Bronchial smooth muscle cell (primary cell): ENCODE measurements around the gene NFATC4. TPM values are rescaled to one million over a fixed set of nuclear protein-coding genes. Genes with fewer than 3 reads are reported as not detected.

Experiments
- total RNA-seq: library from RNA; depleted of rRNA; stranded (reverse); fragments of >200 nt; gene quantifications from 2 replicates; pipeline ENCODE4 v1.2.1, GENCODE V29; 2014

The NFATC4 gene
- 74.6 and 97.9 TPM in 2 replicates for total RNA-seq

GRCh38 chr14:24367514-24368211 lies at the start of gene NFATC4:
TSS of gene NFATC4 (plus strand) at chr14:24368184. CDS start at chr14:24368341, 157 bp downstream.

GRCh38 chr14:24334431-24335291 lies 33.3 kb upstream of the NFATC4 start, which contains the start of gene ADCY4:
TSS of gene ADCY4 (minus strand) at chr14:24335071. CDS start at chr14:24334652, 419 bp downstream.

GRCh38 chr14:24339284-24340151 lies 28.5 kb upstream of the NFATC4 start, which contains the start of gene RIPK3:
TSS of gene RIPK3 (minus strand) at chr14:24339991. CDS start at chr14:24339826, 165 bp downstream.

GRCh38 chr14:24398653-24399446 lies 30.9 kb downstream of the NFATC4 start, which contains the start of gene NYNRIN:
TSS of gene NYNRIN (plus strand) at chr14:24399003. CDS start at chr14:24399247, 244 bp downstream.

Other genes with a start within 250 kb of the NFATC4 start
- 0.16 TPM in 1 of 2 replicates, not detected in the other for gene FITM1, start 237.5 kb upstream of the NFATC4 start, total RNA-seq
- 93.1 and 102 TPM in 2 replicates for gene PSME1, start 232.0 kb upstream of the NFATC4 start, total RNA-seq
- gene EMC9, start 226.6 kb upstream of the NFATC4 start, total RNA-seq = 11.9 and 13.9 TPM in 2 replicates
- 60.0 and 106 TPM in 2 replicates for gene PSME2, start 221.6 kb upstream of the NFATC4 start, total RNA-seq
- 22.2 and 25.8 TPM in 2 replicates for gene RNF31, start 220.7 kb upstream of the NFATC4 start, total RNA-seq
- gene IRF9, start 206.9 kb upstream of the NFATC4 start, total RNA-seq = 101 and 116 TPM in 2 replicates
- gene REC8, start 196.1 kb upstream of the NFATC4 start, total RNA-seq = 0.77 and 1.4 TPM in 2 replicates
- gene IPO4, start 179.4 kb upstream of the NFATC4 start, total RNA-seq = 24.0 and 24.3 TPM in 2 replicates
- 50.9 and 54.5 TPM in 2 replicates for gene TM9SF1, start 172.7 kb upstream of the NFATC4 start, total RNA-seq
- gene TSSK4, start 162.5 kb upstream of the NFATC4 start, total RNA-seq = 0.16 TPM in 1 of 2 replicates, not detected in the other
- gene CHMP4A, start 154.7 kb upstream of the NFATC4 start, total RNA-seq = 18.6 and 23.8 TPM in 2 replicates
- 15.3 and 17.8 TPM in 2 replicates for gene MDP1, start 152.1 kb upstream of the NFATC4 start, total RNA-seq
- 277 and 335 TPM in 2 replicates for gene NEDD8, start 135.8 kb upstream of the NFATC4 start, total RNA-seq
- gene GMPR2, start 135.3 kb upstream of the NFATC4 start, total RNA-seq = 118 and 120 TPM in 2 replicates
- gene TINF2, start 125.6 kb upstream of the NFATC4 start, total RNA-seq = 36.6 and 48.1 TPM in 2 replicates
- 0.16 and 0.86 TPM in 2 replicates for gene TGM1, start 105.0 kb upstream of the NFATC4 start, total RNA-seq
- 16.9 and 18.7 TPM in 2 replicates for gene RABGGTA, start 96.6 kb upstream of the NFATC4 start, total RNA-seq
- 11.2 and 14.7 TPM in 2 replicates for gene DHRS1, start 68.4 kb upstream of the NFATC4 start, total RNA-seq
- gene NOP9, start 68.3 kb upstream of the NFATC4 start, total RNA-seq = 13.4 and 13.9 TPM in 2 replicates
- gene CIDEB, start 60.2 kb upstream of the NFATC4 start, total RNA-seq = 1.3 and 1.4 TPM in 2 replicates
- 1.9 and 2.7 TPM in 2 replicates for gene LTB4R2, start 58.0 kb upstream of the NFATC4 start, total RNA-seq
- gene LTB4R, start 56.7 kb upstream of the NFATC4 start, total RNA-seq = 0.94 and 1.1 TPM in 2 replicates
- 1.4 and 9.3 TPM in 2 replicates for gene ADCY4, start 33.1 kb upstream of the NFATC4 start, total RNA-seq
- gene RIPK3, start 28.2 kb upstream of the NFATC4 start, total RNA-seq = 2.5 and 6.2 TPM in 2 replicates
- gene NYNRIN, start 30.8 kb downstream of the NFATC4 start, total RNA-seq = 17.5 and 19.7 TPM in 2 replicates
- 3.5 and 4.8 TPM in 2 replicates for gene CBLN3, start 61.5 kb downstream of the NFATC4 start, total RNA-seq
- 42.2 and 44.9 TPM in 2 replicates for gene KHNYN, start 61.8 kb downstream of the NFATC4 start, total RNA-seq
- gene SDR39U1, start 74.6 kb downstream of the NFATC4 start, total RNA-seq = 7.5 and 10.6 TPM in 2 replicates
- gene CMA1, start 140.1 kb downstream of the NFATC4 start, total RNA-seq = not detected in 2 replicates
- gene CTSG, start 208.1 kb downstream of the NFATC4 start, total RNA-seq = not detected in 2 replicates
- not detected in 2 replicates for gene GZMH, start 241.5 kb downstream of the NFATC4 start, total RNA-seq